GM12874 (cell line): ENCODE results near the gene CASR.

Experiments used
- TF ChIP-seq, protein P1 (sequence below): IDR thresholded peaks from 2 replicates; pipeline ENCODE4 v1.5.1; 2011; ENCODE audit warnings: low read depth, mild to moderate bottlenecking, control low read depth, low read length, moderate library complexity; ENCODE audit not compliant: insufficient read depth

The CASR gene

GRCh38 chr3:122219242-122219872 is 35.9 kb downstream of the CASR start:
- TF ChIP-seq, protein P1, sequence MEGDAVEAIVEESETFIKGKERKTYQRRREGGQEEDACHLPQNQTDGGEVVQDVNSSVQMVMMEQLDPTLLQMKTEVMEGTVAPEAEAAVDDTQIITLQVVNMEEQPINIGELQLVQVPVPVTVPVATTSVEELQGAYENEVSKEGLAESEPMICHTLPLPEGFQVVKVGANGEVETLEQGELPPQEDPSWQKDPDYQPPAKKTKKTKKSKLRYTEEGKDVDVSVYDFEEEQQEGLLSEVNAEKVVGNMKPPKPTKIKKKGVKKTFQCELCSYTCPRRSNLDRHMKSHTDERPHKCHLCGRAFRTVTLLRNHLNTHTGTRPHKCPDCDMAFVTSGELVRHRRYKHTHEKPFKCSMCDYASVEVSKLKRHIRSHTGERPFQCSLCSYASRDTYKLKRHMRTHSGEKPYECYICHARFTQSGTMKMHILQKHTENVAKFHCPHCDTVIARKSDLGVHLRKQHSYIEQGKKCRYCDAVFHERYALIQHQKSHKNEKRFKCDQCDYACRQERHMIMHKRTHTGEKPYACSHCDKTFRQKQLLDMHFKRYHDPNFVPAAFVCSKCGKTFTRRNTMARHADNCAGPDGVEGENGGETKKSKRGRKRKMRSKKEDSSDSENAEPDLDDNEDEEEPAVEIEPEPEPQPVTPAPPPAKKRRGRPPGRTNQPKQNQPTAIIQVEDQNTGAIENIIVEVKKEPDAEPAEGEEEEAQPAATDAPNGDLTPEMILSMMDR, result no peak

DNA sequence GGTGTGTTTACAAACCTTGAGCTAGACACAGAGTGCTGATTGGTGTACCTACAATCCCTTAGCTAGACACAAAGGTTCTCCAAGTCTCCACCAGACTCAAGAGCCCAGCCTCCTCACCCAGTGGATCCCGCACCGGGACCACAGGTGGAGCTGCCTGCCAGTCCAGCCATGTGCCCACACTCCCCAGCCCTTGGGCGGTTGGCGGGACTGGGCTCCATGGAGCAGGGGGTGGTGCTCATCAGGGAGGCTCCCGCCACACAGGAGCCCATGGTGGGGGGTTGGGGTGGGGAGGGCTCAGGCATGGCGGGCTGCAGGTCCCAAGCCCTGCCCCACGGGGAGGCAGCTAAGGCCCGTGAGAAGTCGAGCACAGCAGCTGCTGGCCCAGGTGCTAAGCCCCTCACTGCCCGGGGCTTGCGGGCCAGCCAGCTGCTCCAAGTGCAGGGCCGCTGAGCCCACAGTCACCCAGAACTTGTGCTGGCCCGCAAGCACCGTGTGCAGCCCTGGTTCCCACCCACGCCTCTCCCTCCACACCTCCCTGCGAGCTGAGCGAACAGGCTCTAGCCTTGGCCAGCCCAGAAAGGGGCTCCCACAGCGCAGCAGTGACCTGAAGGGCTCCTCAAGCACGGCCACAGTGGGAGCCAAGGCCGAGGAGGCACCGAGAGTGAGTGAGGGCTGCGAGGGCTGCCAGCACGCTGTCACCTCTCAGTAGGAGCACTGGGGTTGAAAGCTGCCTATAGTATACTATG is 43.7 kb downstream of the CASR start:
- TF ChIP-seq, protein P1, result no peak

- TF ChIP-seq, protein P1, result no peak
These were observed 46.7 kb downstream of the CASR start for GRCh38 chr3:122230174-122230573.

GRCh38 chr3:122231465-122232157 is 48.1 kb downstream of the CASR start:
- TF ChIP-seq, protein P1, result no peak

DNA sequence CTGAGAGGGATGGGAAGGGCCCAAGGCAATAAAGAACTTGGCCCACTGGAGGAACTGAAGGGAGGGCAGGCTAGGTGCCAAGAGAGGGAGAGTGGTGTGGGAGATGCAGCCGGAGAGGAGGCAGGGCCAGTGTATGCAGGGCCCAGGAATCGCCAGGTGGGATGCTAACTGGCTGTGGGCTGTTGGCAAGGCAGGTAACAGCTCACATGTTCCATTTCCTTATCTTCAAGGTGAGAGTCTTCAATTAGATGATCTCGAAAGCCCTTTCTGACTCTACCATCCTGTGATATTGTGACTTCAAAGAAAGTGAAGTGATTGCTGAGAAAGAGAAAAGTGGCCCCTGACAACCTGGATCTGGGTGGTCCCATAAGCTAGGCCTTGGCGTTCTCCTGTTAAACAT is 49.0 kb downstream of the CASR start:
- TF ChIP-seq, protein P1, result no peak

- TF ChIP-seq, protein P1, result no peak
These were observed 49.9 kb downstream of the CASR start for GRCh38 chr3:122233101-122233952.
